ENCODE results near the gene ACTMAP.
"Not testable (repeated sequence)": the region's sequence is repeated elsewhere in the genome, so short reads cannot be mapped to it uniquely, and the experiment has no call there.

The ACTMAP gene

DNA sequence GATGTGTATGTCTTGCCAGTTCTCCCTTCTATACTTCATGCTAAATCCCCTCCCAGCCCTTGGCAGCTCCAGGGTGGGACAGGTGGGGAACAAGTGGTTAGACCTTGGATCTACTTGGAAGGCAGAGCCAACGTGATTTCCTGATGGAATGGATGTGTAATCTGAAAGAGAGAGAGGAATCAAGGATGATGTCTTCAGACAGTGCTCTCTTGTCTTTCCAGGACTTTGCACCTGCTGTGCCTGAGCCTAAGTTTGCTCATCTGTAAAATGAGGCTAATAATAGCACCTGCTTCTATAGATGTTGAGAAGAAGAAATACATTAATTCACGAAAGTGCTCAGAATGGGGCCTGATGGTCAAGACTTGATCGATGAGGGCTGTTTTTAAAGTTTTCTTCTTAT, 41.7 kb upstream of the ACTMAP start:
- no peak overlapping the region for H3K27ac ChIP-seq
- TF ChIP-seq, protein P1, sequence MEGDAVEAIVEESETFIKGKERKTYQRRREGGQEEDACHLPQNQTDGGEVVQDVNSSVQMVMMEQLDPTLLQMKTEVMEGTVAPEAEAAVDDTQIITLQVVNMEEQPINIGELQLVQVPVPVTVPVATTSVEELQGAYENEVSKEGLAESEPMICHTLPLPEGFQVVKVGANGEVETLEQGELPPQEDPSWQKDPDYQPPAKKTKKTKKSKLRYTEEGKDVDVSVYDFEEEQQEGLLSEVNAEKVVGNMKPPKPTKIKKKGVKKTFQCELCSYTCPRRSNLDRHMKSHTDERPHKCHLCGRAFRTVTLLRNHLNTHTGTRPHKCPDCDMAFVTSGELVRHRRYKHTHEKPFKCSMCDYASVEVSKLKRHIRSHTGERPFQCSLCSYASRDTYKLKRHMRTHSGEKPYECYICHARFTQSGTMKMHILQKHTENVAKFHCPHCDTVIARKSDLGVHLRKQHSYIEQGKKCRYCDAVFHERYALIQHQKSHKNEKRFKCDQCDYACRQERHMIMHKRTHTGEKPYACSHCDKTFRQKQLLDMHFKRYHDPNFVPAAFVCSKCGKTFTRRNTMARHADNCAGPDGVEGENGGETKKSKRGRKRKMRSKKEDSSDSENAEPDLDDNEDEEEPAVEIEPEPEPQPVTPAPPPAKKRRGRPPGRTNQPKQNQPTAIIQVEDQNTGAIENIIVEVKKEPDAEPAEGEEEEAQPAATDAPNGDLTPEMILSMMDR (conservative IDR thresholded peaks at IDR 0.05): no peak

DNA sequence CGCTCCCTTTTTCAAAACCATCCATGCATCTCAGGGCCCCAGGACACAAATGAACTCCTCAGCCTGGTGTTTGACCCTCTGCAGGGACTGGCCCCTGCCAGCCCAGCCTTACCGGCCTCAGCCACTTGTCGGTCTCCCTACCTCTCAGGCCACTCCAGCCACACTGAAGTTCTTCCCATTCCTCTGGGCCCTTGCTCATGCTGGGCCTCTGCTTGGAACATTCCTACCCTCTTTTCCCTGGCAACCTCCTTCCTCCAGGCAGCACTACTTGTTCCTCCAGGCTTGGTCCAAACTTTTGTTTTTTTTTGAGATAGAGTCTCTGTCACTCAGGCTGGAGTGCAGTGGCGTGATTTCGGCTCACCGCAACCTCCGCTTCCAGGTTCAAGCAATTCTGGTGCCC, 41.1 kb upstream of the ACTMAP start:
- H3K27ac ChIP-seq: no peak overlapping the region
- TF ChIP-seq, protein P1 (conservative IDR thresholded peaks at IDR 0.05): no peak

DNA sequence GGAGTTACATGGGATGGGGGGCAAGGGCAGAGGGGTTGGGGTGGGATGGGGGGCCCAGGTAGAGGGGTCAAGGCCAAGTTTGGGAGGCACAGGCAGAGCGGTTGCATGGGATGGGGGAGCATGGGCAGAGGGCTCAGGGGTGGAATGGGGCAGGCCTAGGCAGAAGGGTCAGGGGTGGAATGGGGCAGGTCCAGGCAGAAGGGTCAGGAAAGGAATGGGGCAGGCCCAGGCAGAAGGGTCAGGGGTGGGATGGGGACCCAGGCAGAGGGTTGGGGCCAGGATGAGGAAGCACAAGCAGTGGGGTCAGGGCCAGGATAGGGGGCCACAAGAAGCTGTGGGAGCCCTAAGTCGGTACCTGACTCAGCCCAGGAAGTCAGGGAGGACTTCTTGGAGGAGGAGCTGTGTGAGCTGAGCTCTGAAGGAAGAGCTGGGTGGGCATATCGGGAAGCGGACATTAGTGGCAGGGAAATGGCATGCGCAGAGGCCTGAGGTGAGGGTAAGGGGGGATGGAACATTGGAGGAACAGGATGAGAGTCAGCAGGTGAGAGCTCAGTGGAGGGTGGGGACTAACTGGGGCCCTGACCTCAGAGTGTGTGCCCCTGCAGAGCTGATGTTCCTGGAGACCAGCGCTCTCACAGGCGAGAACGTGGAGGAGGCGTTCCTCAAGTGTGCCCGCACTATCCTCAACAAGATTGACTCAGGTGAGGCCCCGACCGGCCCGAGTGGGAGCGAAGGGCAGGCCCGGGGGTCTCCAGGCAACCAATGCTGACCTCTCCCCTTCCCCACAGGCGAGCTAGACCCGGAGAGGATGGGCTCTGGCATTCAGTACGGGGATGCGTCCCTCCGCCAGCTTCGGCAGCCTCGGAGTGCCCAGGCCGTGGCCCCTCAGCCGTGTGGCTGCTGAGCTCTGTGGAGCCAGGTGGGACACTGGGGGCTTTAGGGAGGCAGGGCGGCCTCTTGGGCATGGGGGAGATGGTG, 36.1 kb upstream of the ACTMAP start:
- H3K27ac ChIP-seq: no peak overlapping the region
- TF ChIP-seq, protein P1 (conservative IDR thresholded peaks at IDR 0.05): no peak

DNA sequence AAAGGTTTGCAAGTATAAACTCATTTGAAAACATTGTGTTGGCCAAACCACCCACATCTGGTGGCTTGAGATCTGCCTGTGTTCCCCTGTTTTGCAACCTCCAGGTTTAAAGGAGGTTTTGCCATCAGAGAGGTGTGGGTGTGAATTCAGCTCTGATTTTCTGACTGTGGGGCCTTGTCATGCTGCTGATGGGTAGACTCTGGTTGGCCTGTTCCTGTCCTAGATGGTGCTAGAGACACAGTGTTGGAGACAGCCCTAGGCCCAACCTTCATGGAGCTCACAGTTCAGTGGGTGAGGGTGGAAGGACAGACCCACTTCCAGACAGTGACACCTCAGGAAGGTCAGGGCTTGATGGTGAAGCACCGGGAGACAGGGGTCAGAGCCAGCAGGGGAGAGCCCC, 35.2 kb upstream of the ACTMAP start:
- TF ChIP-seq, protein P1 (conservative IDR thresholded peaks at IDR 0.05): no peak
- H3K27ac ChIP-seq: no peak overlapping the region

DNA sequence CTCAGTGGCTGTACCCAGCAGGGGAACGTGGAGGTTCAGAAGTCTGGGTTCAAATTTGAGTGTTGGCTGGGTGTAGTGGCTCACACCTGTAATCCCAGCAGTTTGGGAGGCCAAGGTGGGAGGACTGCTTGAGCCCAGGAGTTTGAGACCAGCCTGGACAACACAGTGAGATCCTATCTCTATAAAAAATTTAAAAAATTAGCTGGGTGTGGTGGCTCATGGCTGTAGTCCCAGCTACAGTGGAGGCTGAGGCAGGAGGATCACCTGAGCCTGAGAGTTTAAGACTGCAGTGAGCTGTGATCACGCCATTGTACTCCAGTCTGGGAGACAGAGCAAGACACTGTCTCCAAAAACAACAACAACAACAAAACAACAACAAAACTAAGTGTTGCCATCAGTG, 33.9 kb upstream of the ACTMAP start:
- H3K27ac ChIP-seq: not testable (repeated sequence)

DNA sequence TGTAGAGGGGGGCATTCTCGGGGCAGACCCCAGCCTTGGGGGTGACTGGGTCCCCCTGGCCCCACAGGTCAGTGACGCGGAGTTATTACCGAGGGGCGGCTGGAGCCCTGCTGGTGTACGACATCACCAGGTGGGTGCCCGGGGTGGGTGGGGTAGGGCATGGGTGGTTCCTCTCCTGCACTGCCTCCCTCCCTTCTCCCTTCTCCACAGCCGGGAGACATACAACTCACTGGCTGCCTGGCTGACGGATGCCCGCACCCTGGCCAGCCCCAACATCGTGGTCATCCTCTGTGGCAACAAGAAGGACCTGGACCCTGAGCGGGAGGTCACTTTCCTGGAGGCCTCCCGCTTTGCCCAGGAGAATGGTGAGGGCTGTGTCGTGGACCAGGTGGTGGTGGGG, 33.4 kb upstream of the ACTMAP start:
- no peak overlapping the region for H3K27ac ChIP-seq
- TF ChIP-seq, protein P1 (conservative IDR thresholded peaks at IDR 0.05): no peak

DNA sequence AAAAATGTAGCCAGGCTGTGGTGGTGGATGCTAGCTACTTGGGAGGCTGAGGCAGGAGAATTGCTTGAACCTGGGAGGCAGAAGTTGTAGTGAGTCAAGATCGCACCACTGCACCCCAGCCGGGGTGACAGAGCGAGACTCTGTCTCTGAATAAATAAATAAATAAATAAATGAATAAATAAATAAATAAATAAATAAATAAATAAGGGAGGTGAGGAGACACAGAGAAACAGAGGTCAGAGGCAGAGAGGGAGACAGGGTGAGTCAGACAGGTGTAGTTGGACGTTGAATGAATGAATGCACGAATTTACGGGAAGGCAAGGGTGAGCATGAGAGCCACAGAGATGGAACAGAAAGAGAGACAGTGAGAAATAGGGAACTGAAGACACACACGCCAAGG, 30.9 kb upstream of the ACTMAP start:
- H3K27ac ChIP-seq: no peak overlapping the region
- TF ChIP-seq, protein P1 (conservative IDR thresholded peaks at IDR 0.05): no peak

DNA sequence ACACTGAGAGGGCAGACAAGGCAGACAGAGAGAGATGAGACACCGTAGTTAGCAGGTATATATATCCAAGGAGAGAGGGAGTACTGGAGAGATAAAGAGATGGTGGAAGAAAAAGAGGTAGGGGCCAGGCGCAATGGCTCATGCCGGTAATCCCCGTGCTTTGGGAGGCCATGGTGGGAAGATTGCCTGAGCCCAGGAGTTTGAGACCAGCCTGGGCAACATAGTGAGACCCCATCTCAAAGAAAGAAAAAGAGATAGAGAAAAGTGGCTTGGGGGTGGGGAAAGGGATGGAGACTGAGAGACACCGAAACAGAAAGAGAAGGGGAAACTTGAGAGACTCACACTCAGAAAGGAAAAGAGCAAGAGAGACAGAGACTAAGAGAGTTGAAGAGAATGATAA, 30.3 kb upstream of the ACTMAP start:
- no peak overlapping the region for H3K27ac ChIP-seq
- TF ChIP-seq, protein P1 (conservative IDR thresholded peaks at IDR 0.05): no peak
